GM12878 (cell line): ENCODE results near the gene EPHA1.

Source experiments
- BCL11A ChIP-seq: IDR thresholded peaks from 2 replicates; pipeline ENCODE4 v1.6.1; 2011; ENCODE audit warnings: low read depth, low read length
- BRCA1 ChIP-seq: IDR thresholded peaks from 2 replicates; pipeline ENCODE4 v1.6.1; 2011; ENCODE audit warnings: low read depth, low read length, improper control_type of control experiment
- EZH2 ChIP-seq: IDR thresholded peaks from 2 replicates; pipeline ENCODE4 v1.6.1; 2012; ENCODE audit warnings: low read depth, mild to moderate bottlenecking, control low read depth, inconsistent platforms, low read length, borderline replicate concordance; ENCODE audit not compliant: control insufficient read depth
- HDAC2 ChIP-seq: fragments of 200-600 bp; sonication (generic); IDR thresholded peaks from 2 replicates; pipeline ENCODE4 v1.6.1; 2017
- POLR2A ChIP-seq: IDR thresholded peaks from 2 replicates; pipeline ENCODE4 v1.6.1; 2011; ENCODE audit warnings: low read depth, mild to moderate bottlenecking, low read length
- REST ChIP-seq: IDR thresholded peaks from 2 replicates; pipeline ENCODE4 v1.6.1; 2012; ENCODE audit warnings: mild to moderate bottlenecking, low read depth, low read length
- RFX5 ChIP-seq: IDR thresholded peaks from 2 replicates; pipeline ENCODE4 v1.6.1; 2011; ENCODE audit warnings: low read depth, low read length, improper control_type of control experiment
- SIN3A ChIP-seq: IDR thresholded peaks from 2 replicates; pipeline ENCODE4 v1.6.1; 2012; ENCODE audit warnings: low read depth, low read length, improper control_type of control experiment
- SMC3 ChIP-seq: IDR thresholded peaks from 2 replicates; pipeline ENCODE4 v1.6.1; 2011; ENCODE audit warnings: low read length, improper control_type of control experiment, borderline replicate concordance
- SUPT20H ChIP-seq: IDR thresholded peaks from 2 replicates; pipeline ENCODE4 v1.6.1; 2011; ENCODE audit warnings: low read depth, mild to moderate bottlenecking, low read length, moderate library complexity, borderline replicate concordance; ENCODE audit not compliant: control insufficient read depth
- ZBTB11 ChIP-seq: fragments of 450-650 bp; formaldehyde crosslinking; IDR thresholded peaks from 2 replicates; pipeline ENCODE4 v1.5.0; 2022; ENCODE audit warnings: mild to moderate bottlenecking, missing genetic modification characterization
- ZZZ3 ChIP-seq: IDR thresholded peaks from 2 replicates; pipeline ENCODE4 v1.6.1; 2011; ENCODE audit warnings: low read depth; ENCODE audit not compliant: control insufficient read depth, insufficient read length
- TF ChIP-seq, protein P1 (sequence below), 3 experiments: IDR thresholded peaks in 2 of 3; conservative IDR thresholded peaks in 1 of 3; 2 replicates each; pipeline ENCODE4 v1.5.1; 2011; ENCODE audit warnings: low read depth in 3 of 3, low read length in 3 of 3, mild to moderate bottlenecking in 3 of 3, control low read depth in 2 of 3, moderate library complexity in 2 of 3, inconsistent platforms in 1 of 3, mixed read lengths in 1 of 3; ENCODE audit not compliant: control insufficient read depth in 2 of 3, insufficient read depth in 1 of 3; ENCODE audit errors: extremely low read depth in 1 of 3
- TF ChIP-seq, protein P2 (sequence below): IDR thresholded peaks from 2 replicates; pipeline ENCODE4 v1.6.1; 2011; ENCODE audit warnings: mild to moderate bottlenecking, low read depth, low read length, moderate library complexity; ENCODE audit not compliant: insufficient replicate concordance

- TF ChIP-seq SIN3A (no peak), ZZZ3 (no peak), REST (no peak), BCL11A (no peak), BRCA1 (no peak), ZBTB11 (CRISPR knock-in tag) (no peak), POLR2A (no peak), RFX5 (no peak), HDAC2 (no peak), SUPT20H (no peak), SMC3 (no peak), EZH2 (no peak)
- TF ChIP-seq, protein P1, sequence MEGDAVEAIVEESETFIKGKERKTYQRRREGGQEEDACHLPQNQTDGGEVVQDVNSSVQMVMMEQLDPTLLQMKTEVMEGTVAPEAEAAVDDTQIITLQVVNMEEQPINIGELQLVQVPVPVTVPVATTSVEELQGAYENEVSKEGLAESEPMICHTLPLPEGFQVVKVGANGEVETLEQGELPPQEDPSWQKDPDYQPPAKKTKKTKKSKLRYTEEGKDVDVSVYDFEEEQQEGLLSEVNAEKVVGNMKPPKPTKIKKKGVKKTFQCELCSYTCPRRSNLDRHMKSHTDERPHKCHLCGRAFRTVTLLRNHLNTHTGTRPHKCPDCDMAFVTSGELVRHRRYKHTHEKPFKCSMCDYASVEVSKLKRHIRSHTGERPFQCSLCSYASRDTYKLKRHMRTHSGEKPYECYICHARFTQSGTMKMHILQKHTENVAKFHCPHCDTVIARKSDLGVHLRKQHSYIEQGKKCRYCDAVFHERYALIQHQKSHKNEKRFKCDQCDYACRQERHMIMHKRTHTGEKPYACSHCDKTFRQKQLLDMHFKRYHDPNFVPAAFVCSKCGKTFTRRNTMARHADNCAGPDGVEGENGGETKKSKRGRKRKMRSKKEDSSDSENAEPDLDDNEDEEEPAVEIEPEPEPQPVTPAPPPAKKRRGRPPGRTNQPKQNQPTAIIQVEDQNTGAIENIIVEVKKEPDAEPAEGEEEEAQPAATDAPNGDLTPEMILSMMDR (IDR thresholded peaks at IDR 0.05 in 2 of 3, conservative IDR thresholded peaks at IDR 0.05 in 1 of 3; ENCODE audit: control insufficient read depth in 2 of 3, extremely low read depth in 1 of 3, insufficient read depth in 1 of 3, low read depth in 3 of 3, low read length in 3 of 3): no peak
- TF ChIP-seq, protein P2, sequence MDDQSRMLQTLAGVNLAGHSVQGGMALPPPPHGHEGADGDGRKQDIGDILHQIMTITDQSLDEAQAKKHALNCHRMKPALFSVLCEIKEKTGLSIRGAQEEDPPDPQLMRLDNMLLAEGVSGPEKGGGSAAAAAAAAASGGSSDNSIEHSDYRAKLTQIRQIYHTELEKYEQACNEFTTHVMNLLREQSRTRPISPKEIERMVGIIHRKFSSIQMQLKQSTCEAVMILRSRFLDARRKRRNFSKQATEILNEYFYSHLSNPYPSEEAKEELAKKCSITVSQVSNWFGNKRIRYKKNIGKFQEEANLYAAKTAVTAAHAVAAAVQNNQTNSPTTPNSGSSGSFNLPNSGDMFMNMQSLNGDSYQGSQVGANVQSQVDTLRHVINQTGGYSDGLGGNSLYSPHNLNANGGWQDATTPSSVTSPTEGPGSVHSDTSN: no peak
These were observed 46.8 kb upstream of the EPHA1 start for GRCh38 chr7:143455491-143455890.
